ENCODE measurements around the gene CTSD.

CTSD gene

DNA sequence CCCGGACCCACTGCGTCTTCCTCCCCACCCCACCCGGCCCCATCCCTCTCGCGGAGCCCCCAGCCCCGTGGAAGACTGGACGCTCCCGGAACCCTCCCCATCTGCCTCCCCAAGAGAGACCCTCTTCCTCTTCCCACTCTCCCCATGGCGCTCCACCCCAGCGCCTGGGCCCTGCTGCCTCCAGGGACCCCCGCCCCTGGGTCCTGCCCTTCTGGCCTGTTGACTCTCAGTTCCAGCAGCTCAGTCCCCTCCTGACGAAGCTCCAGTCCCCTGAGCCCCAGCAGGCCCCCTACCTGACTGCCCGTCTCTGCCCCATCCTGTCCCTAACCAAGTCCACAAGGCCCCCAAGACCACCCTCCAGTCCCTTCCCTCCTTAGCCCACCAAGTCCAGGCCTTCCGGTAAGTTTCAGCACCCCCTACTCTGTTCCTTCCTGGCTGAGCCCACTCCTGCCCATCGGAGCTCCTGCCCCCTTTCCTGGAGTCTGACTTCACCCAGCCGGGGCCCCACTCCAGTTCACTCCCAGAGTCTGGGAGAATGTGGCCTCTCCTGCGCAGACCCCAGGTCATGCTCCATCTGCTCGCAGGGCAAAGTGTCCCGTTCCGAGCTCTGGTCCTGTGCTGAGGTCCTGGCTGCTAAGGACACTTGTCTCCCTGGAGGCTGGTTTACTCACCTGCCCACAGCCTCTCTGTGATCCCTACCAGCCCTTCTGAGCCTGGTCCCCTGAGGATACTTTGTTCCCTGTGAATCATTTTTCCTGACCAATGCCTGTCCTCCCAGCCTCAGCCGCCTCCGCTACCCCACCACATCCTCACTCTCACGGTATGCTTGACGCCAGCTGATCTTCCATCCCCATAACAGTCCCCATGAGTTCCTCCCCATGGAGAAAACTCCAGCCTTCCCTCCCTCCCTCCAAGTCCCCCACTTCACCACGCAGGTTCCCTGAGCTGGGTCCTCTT is 14.1 kb downstream of the CTSD start:
- Histone ChIP-seq H3K27me3 (ENCODE audit: control insufficient read depth in 1 of 2, insufficient read depth in 2 of 2, low read length in 2 of 2) (peaks cover 0 to 2% of the 10 kb centered on the region in 2 donors), H3K4me3 (ENCODE audit: low read depth in 1 of 2, low read length in 2 of 2) (peak overlapping the region in 1 of 2 donors; percentile 28), H3K36me3 (ENCODE audit: control insufficient read depth in 1 of 2, insufficient read depth in 2 of 2, low read length in 2 of 2) (peaks cover 11 to 27% of the 10 kb centered on the region in 2 donors), H3K9ac (ENCODE audit: low read depth in 1 of 2, low read length in 2 of 2) (peak overlapping the region in 1 of 2 donors; percentile 12), H3K4me1 (ENCODE audit: control insufficient read depth in 1 of 2, insufficient read depth in 2 of 2, low read length in 2 of 2) (peaks cover 0 to 3% of the 10 kb centered on the region in 2 donors), H3K27ac (ENCODE audit: low read depth, low read length) (peak overlapping the region; percentile 18), H3K9me3 (ENCODE audit: control insufficient read depth in 1 of 2, low read length in 2 of 2) (peaks cover 4 to 7% of the 10 kb centered on the region in 2 donors)

DNA sequence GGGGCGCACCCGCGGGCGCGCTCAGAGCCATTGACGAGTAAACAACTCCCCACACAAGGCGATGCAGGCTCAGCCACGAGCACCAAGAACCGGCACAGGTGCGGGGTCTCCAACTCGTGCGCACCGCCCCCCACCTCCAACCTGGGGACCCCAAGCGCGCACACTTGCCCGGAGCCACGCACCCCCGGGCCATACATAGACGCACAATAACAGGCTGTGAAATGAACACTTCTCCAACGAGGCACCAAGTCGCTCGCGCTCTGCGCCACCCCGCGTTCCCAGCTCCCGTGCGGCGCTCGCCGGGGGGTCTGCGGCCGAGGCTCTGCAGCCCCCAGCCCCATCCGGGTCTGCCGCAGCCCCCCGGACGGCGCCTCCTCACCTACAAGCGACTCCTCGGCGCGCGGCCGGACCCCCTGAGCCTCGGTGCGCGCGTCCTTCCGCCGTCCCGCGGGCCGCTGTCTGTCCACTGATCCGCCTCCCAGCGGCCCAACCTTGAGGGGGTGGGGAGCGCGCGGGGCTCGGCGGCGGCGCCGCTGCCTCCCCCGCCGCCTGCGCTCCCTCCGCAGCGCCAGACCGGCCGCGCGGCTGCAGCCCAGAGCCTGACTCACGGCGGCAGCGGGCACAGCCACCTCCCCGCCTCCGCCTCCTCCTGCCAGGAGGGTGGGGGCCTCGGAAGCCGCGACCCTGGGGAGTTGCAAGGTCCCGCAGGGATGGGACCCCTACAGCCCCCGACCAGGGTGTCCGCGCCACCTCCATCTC is 14.9 kb downstream of the CTSD start:
- H3K27me3 ChIP-seq (ENCODE audit: control insufficient read depth in 1 of 2, insufficient read depth in 2 of 2, low read length in 2 of 2): peaks cover 0 to 2% of the 10 kb centered on the region in 2 donors
- H3K27ac ChIP-seq (ENCODE audit: low read depth, low read length): no peak overlapping the region
- H3K9ac ChIP-seq (ENCODE audit: low read depth in 1 of 2, low read length in 2 of 2): no peak overlapping the region
- peaks cover 11 to 19% of the 10 kb centered on the region in 2 donors for H3K36me3 ChIP-seq (ENCODE audit: control insufficient read depth in 1 of 2, insufficient read depth in 2 of 2, low read length in 2 of 2)
- H3K4me1 ChIP-seq (ENCODE audit: control insufficient read depth in 1 of 2, insufficient read depth in 2 of 2, low read length in 2 of 2): peaks cover 0 to 3% of the 10 kb centered on the region in 2 donors
- H3K4me3 ChIP-seq (ENCODE audit: low read depth in 1 of 2, low read length in 2 of 2): peak overlapping the region in 1 of 2 donors; percentile 16
- H3K9me3 ChIP-seq (ENCODE audit: control insufficient read depth in 1 of 2, low read length in 2 of 2): peaks cover 4 to 7% of the 10 kb centered on the region in 2 donors

DNA sequence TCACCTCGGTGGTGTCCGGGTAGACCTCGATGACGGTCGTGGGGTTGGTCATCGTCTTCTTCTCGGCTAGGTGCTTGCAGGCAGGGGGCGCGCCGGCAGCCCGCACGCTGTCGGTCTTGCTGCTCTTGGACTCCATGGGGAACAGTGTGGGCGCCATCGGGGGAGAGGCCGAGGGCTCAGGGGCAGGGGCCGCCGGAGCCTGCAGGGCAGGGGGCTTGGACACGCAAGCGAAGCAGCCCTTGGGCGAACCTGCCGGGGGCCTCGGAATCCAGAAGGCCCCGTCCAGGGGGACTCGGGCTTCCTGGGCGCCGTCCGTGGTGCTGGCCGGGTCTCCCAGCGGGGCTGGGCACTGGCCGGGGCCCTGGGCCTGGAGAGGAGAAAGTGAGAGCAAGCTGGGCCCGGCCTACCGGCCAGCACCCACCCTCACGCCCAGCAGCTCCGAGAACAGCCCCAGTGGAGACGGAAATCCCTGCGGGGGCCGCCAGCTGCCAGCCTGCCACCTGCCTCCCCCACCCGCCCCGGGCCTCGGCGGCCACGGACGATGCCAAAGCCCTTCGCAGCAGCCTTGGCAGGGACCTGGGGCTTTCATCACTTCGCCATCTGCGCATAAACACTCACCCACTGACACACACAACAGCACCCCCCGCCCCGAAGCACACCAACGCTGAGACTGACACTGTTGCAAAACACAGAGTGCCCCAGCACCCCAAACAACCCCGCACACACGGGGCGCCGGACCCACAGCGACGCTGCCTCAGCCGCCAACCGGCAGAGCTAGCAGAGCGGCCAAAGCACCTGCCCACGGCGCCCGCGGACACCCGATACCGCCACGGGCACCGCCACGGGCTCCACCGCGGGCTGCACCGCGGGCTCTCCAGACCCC is 15.7 kb downstream of the CTSD start:
- no peak overlapping the region for H3K9ac ChIP-seq (ENCODE audit: low read depth in 1 of 2, low read length in 2 of 2)
- H3K27ac ChIP-seq (ENCODE audit: low read depth, low read length): no peak overlapping the region
- peaks cover 0 to 3% of the 10 kb centered on the region in 2 donors for H3K4me1 ChIP-seq (ENCODE audit: control insufficient read depth in 1 of 2, insufficient read depth in 2 of 2, low read length in 2 of 2)
- H3K4me3 ChIP-seq (ENCODE audit: low read depth in 1 of 2, low read length in 2 of 2): no peak overlapping the region
- H3K27me3 ChIP-seq (ENCODE audit: control insufficient read depth in 1 of 2, insufficient read depth in 2 of 2, low read length in 2 of 2): peaks cover 0 to 2% of the 10 kb centered on the region in 2 donors
- peaks cover 4 to 7% of the 10 kb centered on the region in 2 donors for H3K9me3 ChIP-seq (ENCODE audit: control insufficient read depth in 1 of 2, low read length in 2 of 2)
- H3K36me3 ChIP-seq (ENCODE audit: control insufficient read depth in 1 of 2, insufficient read depth in 2 of 2, low read length in 2 of 2): peaks cover 4 to 12% of the 10 kb centered on the region in 2 donors

DNA sequence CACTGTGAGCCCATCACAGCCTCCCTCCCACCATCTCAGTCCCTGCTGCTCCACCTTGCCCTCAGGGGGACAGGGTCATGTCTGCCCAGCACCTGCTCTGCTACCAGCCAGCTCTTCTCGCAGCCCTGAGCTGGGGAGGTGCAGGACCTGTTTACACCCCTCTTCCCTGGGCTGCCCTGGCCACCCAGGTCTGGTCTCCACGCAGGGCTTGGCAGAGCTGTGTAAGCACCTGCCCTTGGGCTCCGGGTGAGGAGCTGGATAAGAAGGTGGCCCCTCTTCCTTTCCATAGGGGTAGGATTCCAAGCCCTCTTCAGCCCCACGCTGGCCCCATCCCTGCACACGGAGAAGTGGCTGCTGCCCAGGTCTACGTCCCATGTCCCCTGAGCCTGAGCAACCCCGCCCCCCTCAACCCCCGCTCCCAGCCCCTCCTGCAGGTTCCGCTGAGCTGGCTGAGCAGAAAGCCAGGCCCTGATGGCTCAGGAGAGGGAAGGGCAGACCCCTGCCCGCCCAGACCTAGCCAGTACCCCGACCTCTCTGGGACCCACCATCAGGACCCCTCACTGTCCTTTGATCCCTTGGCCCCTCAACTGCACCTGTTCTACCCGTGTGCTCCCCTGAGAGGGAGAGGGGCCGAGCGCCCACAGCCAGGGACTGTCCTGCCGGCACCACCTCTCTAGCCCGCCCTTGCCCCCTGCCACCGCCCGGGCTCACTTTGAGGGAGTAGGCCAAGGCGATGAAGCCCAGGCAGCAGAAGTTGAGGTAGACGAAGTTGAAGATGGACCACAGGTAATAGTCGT is 16.6 kb downstream of the CTSD start:
- Histone ChIP-seq H3K9me3 (ENCODE audit: control insufficient read depth in 1 of 2, low read length in 2 of 2) (peaks cover 4 to 7% of the 10 kb centered on the region in 2 donors), H3K4me1 (ENCODE audit: control insufficient read depth in 1 of 2, insufficient read depth in 2 of 2, low read length in 2 of 2) (no peaks in the 10 kb centered on the region), H3K27me3 (ENCODE audit: control insufficient read depth in 1 of 2, insufficient read depth in 2 of 2, low read length in 2 of 2) (peaks cover 0 to 2% of the 10 kb centered on the region in 2 donors), H3K9ac (ENCODE audit: low read depth in 1 of 2, low read length in 2 of 2) (no peak overlapping the region), H3K36me3 (ENCODE audit: control insufficient read depth in 1 of 2, insufficient read depth in 2 of 2, low read length in 2 of 2) (peaks cover 3 to 8% of the 10 kb centered on the region in 2 donors), H3K4me3 (ENCODE audit: low read depth in 1 of 2, low read length in 2 of 2) (no peak overlapping the region), H3K27ac (ENCODE audit: low read depth, low read length) (no peak overlapping the region)

DNA sequence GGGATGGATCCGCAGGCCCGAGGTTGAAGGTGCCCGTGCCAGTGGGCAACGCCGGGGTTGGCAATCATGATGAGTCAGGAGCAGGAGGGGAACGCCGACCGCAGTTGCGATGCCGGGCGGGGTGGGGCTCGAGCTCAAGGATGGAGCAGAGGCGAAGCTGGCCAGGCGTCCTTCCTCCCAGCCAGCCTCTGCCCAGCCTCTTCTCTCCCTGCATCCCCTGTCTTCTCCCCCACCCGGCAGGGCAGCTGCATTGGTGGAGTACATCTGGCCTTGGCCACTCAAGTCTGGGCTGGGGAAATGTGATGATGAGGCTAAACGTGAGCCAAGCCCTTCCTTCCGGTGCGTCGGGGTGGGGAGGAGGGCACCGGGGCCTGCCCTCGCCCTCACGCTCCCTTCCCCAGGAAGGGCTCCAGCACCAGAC is 17.2 kb downstream of the CTSD start:
- Histone ChIP-seq H3K27me3 (ENCODE audit: control insufficient read depth in 1 of 2, insufficient read depth in 2 of 2, low read length in 2 of 2) (peaks cover 2 to 3% of the 10 kb centered on the region in 2 donors), H3K9me3 (ENCODE audit: control insufficient read depth in 1 of 2, low read length in 2 of 2) (peaks cover 4 to 7% of the 10 kb centered on the region in 2 donors), H3K4me1 (ENCODE audit: control insufficient read depth in 1 of 2, insufficient read depth in 2 of 2, low read length in 2 of 2) (no peaks in the 10 kb centered on the region), H3K36me3 (ENCODE audit: control insufficient read depth in 1 of 2, insufficient read depth in 2 of 2, low read length in 2 of 2) (peaks cover 3 to 8% of the 10 kb centered on the region in 2 donors), H3K27ac (ENCODE audit: low read depth, low read length) (no peak overlapping the region), H3K4me3 (ENCODE audit: low read depth in 1 of 2, low read length in 2 of 2) (no peak overlapping the region), H3K9ac (ENCODE audit: low read depth in 1 of 2, low read length in 2 of 2) (no peak overlapping the region)

DNA sequence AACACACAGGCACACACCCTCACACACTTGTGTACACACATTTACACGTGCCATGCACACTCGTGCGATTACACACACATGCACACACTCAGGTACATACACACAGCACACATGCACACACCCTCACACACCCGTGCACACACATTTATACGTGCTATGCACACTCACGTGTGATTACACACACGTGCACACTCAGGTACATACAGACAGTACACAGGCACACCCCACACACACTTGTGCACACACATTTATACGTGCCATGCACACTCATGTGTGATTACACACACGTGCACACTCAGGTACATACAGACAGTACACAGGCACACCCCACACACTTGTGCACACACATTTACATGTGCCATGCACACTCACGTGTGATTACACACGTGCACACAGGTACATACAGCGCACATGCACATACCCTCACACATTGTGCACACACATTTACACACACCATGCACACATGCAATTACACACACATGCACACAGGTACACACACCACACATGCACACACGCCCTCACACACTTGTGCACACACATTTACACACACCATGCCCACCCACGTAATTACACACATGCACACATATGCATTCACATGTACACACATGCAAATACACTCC is 17.9 kb downstream of the CTSD start:
- Histone ChIP-seq H3K36me3 (ENCODE audit: control insufficient read depth in 1 of 2, insufficient read depth in 2 of 2, low read length in 2 of 2) (peaks cover 3 to 8% of the 10 kb centered on the region in 2 donors), H3K4me3 (ENCODE audit: low read depth in 1 of 2, low read length in 2 of 2) (no peak overlapping the region), H3K9ac (ENCODE audit: low read depth in 1 of 2, low read length in 2 of 2) (peak overlapping the region in 1 of 2 donors; percentile 10), H3K27me3 (ENCODE audit: control insufficient read depth in 1 of 2, insufficient read depth in 2 of 2, low read length in 2 of 2) (peaks cover 2 to 3% of the 10 kb centered on the region in 2 donors), H3K4me1 (ENCODE audit: control insufficient read depth in 1 of 2, insufficient read depth in 2 of 2, low read length in 2 of 2) (no peaks in the 10 kb centered on the region), H3K9me3 (ENCODE audit: control insufficient read depth in 1 of 2, low read length in 2 of 2) (peaks cover 4 to 7% of the 10 kb centered on the region in 2 donors), H3K27ac (ENCODE audit: low read depth, low read length) (no peak overlapping the region)

DNA sequence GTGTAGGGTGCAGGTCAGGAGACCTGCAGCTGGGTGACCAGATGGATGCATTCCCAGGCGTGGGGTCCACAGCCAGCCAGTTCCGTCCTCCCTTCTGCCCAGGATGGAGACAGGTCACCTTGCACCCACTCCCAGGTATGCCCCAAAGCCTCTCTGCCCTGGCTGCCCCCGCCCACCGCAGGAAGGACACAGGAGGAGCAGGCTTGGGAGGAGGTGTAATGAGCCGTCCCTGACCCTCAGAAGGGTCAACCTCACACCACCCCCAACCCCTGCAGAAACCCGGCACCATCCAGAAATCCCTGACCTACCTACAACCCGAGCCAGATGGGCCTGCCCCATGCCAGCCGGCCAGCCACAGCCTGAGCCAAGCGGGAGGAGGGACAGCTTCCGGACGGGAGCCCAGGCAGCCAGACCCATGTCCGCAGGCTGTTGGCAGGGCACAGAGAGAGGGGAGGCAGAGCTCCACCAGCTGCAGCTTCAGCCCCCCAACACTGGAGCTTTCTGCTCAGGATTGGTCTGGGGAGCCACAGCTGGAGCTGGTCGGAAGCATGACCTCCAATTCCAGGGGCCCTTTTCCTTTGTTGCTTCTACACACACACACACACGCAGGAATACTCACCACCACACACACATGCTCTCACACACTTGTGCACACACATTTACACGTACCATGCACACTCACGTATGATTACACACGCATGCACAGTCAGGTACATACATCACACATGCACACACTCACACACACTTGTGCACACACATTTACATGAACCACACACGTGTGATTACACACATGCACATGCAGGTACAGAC is 18.6 kb downstream of the CTSD start:
- Histone ChIP-seq H3K9ac (ENCODE audit: low read depth in 1 of 2, low read length in 2 of 2) (peak overlapping the region in 1 of 2 donors; percentile 10), H3K9me3 (ENCODE audit: control insufficient read depth in 1 of 2, low read length in 2 of 2) (peaks cover 4 to 7% of the 10 kb centered on the region in 2 donors), H3K27ac (ENCODE audit: low read depth, low read length) (no peak overlapping the region), H3K4me3 (ENCODE audit: low read depth in 1 of 2, low read length in 2 of 2) (no peak overlapping the region), H3K36me3 (ENCODE audit: control insufficient read depth in 1 of 2, insufficient read depth in 2 of 2, low read length in 2 of 2) (peaks cover 3 to 8% of the 10 kb centered on the region in 2 donors), H3K4me1 (ENCODE audit: control insufficient read depth in 1 of 2, insufficient read depth in 2 of 2, low read length in 2 of 2) (no peaks in the 10 kb centered on the region), H3K27me3 (ENCODE audit: control insufficient read depth in 1 of 2, insufficient read depth in 2 of 2, low read length in 2 of 2) (peaks cover 2 to 3% of the 10 kb centered on the region in 2 donors)

DNA sequence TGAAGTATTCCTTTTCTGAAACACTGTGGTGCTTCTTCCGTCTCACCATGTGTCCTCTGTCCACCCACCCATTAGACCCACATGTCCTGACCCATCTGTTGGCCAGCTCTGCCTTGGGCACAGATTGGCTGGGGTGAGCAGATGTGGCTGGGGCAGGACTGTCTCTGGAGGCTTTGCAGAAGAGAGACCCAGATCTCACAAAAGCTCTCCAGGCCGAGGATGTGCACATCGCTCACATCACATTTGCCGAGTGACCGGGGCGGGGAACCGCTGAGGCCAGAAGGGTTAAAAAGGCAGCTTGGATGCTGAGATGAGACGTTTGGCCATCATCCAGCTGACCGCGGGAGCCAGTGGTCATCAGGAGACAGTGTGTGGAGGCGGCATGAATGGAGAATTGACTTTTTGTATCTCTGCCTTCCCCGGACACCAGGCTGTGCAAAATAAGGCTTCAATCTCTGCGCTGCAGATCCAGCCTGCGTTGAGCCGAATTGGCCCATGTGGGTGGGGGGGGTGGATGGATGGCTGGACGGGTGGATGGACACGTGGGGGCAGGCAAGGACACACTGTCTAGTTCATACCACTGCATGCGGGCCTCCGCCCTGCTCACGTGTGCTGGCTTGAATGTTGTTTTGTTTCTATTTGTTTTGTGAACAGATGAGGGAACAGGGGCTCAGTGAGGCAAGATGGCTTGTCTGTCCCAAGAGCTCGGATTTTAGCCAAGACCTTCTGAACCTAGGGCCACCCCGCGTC is 19.4 kb downstream of the CTSD start:
- peaks cover 4 to 7% of the 10 kb centered on the region in 2 donors for H3K9me3 ChIP-seq (ENCODE audit: control insufficient read depth in 1 of 2, low read length in 2 of 2)
- H3K27me3 ChIP-seq (ENCODE audit: control insufficient read depth in 1 of 2, insufficient read depth in 2 of 2, low read length in 2 of 2): peaks cover under 1 to 3% of the 10 kb centered on the region in 2 donors
- H3K4me3 ChIP-seq (ENCODE audit: low read depth in 1 of 2, low read length in 2 of 2): no peak overlapping the region
- no peak overlapping the region for H3K9ac ChIP-seq (ENCODE audit: low read depth in 1 of 2, low read length in 2 of 2)
- no peaks in the 10 kb centered on the region for H3K4me1 ChIP-seq (ENCODE audit: control insufficient read depth in 1 of 2, insufficient read depth in 2 of 2, low read length in 2 of 2)
- no peak overlapping the region for H3K27ac ChIP-seq (ENCODE audit: low read depth, low read length)
- peaks cover 3 to 8% of the 10 kb centered on the region in 2 donors for H3K36me3 ChIP-seq (ENCODE audit: control insufficient read depth in 1 of 2, insufficient read depth in 2 of 2, low read length in 2 of 2)

All from duodenal mucosa (tissue), 2 donors.